HepG2 (cell line): Measurements from ENCODE around the gene FIBP. TPM values are rescaled to one million over a fixed set of nuclear protein-coding genes. Genes with fewer than 3 reads are reported as not detected.

Experiments
- KAT2B ChIP-seq: fragments of 150-350 bp; IDR thresholded peaks from 2 replicates; pipeline ENCODE4 v1.6.1; 2014; ENCODE audit warnings: low read depth, low read length, borderline replicate concordance
- KLF15 ChIP-seq: sonication (generic); formaldehyde crosslinking; IDR thresholded peaks from 2 replicates; pipeline ENCODE4 v1.8.1; 2023; ENCODE audit warnings: borderline replicate concordance, mild to moderate bottlenecking, inconsistent platforms, missing genetic modification reagents, mixed read lengths
- MAX ChIP-seq: IDR thresholded peaks from 2 replicates; pipeline ENCODE4 v1.6.1; 2012; ENCODE audit warnings: inconsistent platforms
- NFKBIZ ChIP-seq: IDR thresholded peaks from 2 replicates; pipeline ENCODE4 v1.6.1; 2018; ENCODE audit warnings: missing genetic modification reagents, missing compliant biosample characterization
- PHF21A ChIP-seq: sonication (generic); formaldehyde crosslinking; IDR thresholded peaks from 2 replicates; pipeline ENCODE4 v1.5.0; 2020; ENCODE audit warnings: mild to moderate bottlenecking, missing genetic modification reagents
- RBAK ChIP-seq: sonication (generic); formaldehyde crosslinking; IDR thresholded peaks from 2 replicates; pipeline ENCODE4 v1.5.1; 2020; ENCODE audit warnings: mild to moderate bottlenecking, missing genetic modification reagents
- RNF2 ChIP-seq: fragments of 450-650 bp; conservative IDR thresholded peaks from 2 replicates; pipeline ENCODE4 v1.6.1; 2016; ENCODE audit warnings: low read depth
- SAP130 ChIP-seq: IDR thresholded peaks from 2 replicates; pipeline ENCODE4 v1.6.1; 2016; ENCODE audit warnings: low read depth
- TBP ChIP-seq: sonication (generic); formaldehyde crosslinking; IDR thresholded peaks from 2 replicates; pipeline ENCODE4 v1.5.0; 2020; ENCODE audit warnings: missing genetic modification reagents
- ZBTB3 ChIP-seq: sonication (generic); formaldehyde crosslinking; IDR thresholded peaks from 2 replicates; pipeline ENCODE4 v1.4.0; 2020; ENCODE audit warnings: low read depth, mild to moderate bottlenecking, moderate library complexity, missing genetic modification reagents, borderline replicate concordance
- ZNF547 ChIP-seq: sonication (generic); formaldehyde crosslinking; IDR thresholded peaks from 2 replicates; pipeline ENCODE4 v1.5.1; 2020; ENCODE audit warnings: mild to moderate bottlenecking, missing genetic modification reagents
- ZNF577 ChIP-seq: sonication (generic); formaldehyde crosslinking; IDR thresholded peaks from 2 replicates; pipeline ENCODE4 v1.4.0; 2020; ENCODE audit warnings: mild to moderate bottlenecking, low read depth, missing genetic modification reagents, borderline replicate concordance
- ZNF605 ChIP-seq: sonication (generic); formaldehyde crosslinking; IDR thresholded peaks from 2 replicates; pipeline ENCODE4 v1.8.0; 2022; ENCODE audit warnings: mild to moderate bottlenecking, missing genetic modification reagents
- ZNF678 ChIP-seq: sonication (generic); formaldehyde crosslinking; IDR thresholded peaks from 2 replicates; pipeline ENCODE4 v1.4.0; 2020; ENCODE audit warnings: mild to moderate bottlenecking, missing genetic modification reagents
- polyA plus RNA-seq, 8 experiments: library from polyadenylated mRNA; depleted of rRNA in 3 of 8; stranded (reverse) in 7 of 8; unstranded in 1 of 8; fragments of >200 nt; fragmentation: Illumina TruSeq in 4 of 8; extraction: Trizol in 4 of 8; gene quantifications; 2 replicates each; pipeline versions ENCODE4 v1.2.1 to v1.2.3, GENCODE V29; 2011 to 2016; ENCODE audit warnings: low read depth in 4 of 8, missing spikeins in 1 of 8, mixed read lengths in 1 of 8; ENCODE audit not compliant: insufficient read depth in 1 of 8
- total RNA-seq, 5 experiments: library from RNA; depleted of rRNA; stranded (reverse); fragments of >200 nt; fragmentation: Illumina TruSeq; extraction: Trizol; gene quantifications; 2 replicates each; pipeline ENCODE4 v1.2.3, GENCODE V29; 2016; ENCODE audit warnings: low read depth in 1 of 5
- TF ChIP-seq, protein P1 (sequence below): sonication (generic); formaldehyde crosslinking; IDR thresholded peaks from 2 replicates; pipeline ENCODE4; 2020; ENCODE audit warnings: missing genetic modification reagents, mild to moderate bottlenecking, borderline replicate concordance
- TF ChIP-seq, protein P2 (sequence below): sonication (generic); formaldehyde crosslinking; IDR thresholded peaks from 2 replicates; pipeline ENCODE4 v1.8.1; 2023; ENCODE audit warnings: mild to moderate bottlenecking, missing genetic modification reagents, borderline replicate concordance
- TF ChIP-seq, protein P3 (sequence below): sonication (generic); formaldehyde crosslinking; conservative IDR thresholded peaks from 2 replicates; pipeline ENCODE4 v1.4.0; 2020; ENCODE audit warnings: missing genetic modification reagents

Gene FIBP
- total and polyA plus RNA-seq, 2 of the 13 experiments (the other 11 are each of a cell fraction or from before 2014, with no cell fraction given), result 42.9 to 62.1 TPM

DNA sequence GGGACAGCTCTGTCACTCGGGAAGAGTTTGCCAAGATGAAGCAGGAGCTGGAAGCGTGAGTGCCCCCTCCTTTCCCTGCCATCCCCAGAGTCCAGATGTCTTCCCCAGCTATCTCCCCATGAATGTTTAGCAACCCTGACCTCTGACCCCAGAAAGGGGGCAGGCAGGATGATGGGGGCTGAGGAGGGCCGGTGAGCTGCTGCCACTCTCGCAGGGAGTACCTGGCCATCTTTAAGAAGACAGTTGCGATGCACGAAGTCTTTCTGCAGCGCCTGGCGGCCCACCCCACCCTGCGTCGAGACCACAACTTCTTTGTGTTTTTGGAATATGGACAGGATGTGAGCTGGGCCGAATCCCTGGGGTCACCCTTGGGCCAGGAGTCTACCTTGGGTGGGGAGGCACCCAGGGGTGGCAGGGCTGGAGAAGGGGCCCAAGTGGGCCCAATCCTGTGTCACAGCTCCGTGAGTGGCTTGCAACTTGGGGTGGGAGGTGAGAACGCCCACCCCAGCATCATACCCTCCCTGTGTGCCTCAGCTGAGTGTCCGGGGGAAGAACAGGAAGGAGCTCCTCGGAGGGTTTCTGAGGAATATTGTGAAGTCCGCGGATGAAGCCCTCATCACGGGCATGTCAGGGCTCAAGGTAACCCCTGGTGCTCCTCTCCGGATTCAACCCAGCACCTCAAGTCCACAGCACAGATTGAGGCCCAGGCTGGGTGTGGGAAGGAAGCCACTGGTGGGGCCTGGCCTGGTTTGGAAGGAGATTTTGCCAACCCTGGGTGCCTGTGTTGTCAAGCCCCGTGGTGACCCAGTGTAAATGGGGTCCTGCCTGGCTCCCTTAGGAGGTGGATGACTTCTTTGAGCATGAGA, 37.8 kb downstream of the FIBP start (continued):
- TF ChIP-seq ZNF547 (CRISPR knock-in tag), result no peak
- no peak for TF ChIP-seq ZNF605 (CRISPR knock-in tag)
- no peak for TF ChIP-seq KLF15 (CRISPR knock-in tag)
- TF ChIP-seq RNF2, result no peak
- TF ChIP-seq KAT2B, result no peak
- TF ChIP-seq TBP (CRISPR knock-in tag), result no peak
- TF ChIP-seq MAX, result no peak
- TF ChIP-seq RBAK (CRISPR knock-in tag), result no peak
- TF ChIP-seq SAP130 (CRISPR knock-in tag), result no peak
- TF ChIP-seq, protein P1, sequence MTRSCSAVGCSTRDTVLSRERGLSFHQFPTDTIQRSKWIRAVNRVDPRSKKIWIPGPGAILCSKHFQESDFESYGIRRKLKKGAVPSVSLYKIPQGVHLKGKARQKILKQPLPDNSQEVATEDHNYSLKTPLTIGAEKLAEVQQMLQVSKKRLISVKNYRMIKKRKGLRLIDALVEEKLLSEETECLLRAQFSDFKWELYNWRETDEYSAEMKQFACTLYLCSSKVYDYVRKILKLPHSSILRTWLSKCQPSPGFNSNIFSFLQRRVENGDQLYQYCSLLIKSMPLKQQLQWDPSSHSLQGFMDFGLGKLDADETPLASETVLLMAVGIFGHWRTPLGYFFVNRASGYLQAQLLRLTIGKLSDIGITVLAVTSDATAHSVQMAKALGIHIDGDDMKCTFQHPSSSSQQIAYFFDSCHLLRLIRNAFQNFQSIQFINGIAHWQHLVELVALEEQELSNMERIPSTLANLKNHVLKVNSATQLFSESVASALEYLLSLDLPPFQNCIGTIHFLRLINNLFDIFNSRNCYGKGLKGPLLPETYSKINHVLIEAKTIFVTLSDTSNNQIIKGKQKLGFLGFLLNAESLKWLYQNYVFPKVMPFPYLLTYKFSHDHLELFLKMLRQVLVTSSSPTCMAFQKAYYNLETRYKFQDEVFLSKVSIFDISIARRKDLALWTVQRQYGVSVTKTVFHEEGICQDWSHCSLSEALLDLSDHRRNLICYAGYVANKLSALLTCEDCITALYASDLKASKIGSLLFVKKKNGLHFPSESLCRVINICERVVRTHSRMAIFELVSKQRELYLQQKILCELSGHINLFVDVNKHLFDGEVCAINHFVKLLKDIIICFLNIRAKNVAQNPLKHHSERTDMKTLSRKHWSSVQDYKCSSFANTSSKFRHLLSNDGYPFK (CRISPR knock-in tag), result no peak
- TF ChIP-seq ZNF678 (CRISPR knock-in tag), result no peak
- no peak for TF ChIP-seq NFKBIZ (CRISPR knock-in tag)
- TF ChIP-seq ZNF577 (CRISPR knock-in tag), result no peak
- no peak for TF ChIP-seq ZBTB3 (CRISPR knock-in tag)
- TF ChIP-seq, protein P2, sequence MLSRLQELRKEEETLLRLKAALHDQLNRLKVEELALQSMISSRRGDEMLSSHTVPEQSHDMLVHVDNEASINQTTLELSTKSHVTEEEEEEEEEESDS (CRISPR knock-in tag), result no peak
- TF ChIP-seq, protein P3, sequence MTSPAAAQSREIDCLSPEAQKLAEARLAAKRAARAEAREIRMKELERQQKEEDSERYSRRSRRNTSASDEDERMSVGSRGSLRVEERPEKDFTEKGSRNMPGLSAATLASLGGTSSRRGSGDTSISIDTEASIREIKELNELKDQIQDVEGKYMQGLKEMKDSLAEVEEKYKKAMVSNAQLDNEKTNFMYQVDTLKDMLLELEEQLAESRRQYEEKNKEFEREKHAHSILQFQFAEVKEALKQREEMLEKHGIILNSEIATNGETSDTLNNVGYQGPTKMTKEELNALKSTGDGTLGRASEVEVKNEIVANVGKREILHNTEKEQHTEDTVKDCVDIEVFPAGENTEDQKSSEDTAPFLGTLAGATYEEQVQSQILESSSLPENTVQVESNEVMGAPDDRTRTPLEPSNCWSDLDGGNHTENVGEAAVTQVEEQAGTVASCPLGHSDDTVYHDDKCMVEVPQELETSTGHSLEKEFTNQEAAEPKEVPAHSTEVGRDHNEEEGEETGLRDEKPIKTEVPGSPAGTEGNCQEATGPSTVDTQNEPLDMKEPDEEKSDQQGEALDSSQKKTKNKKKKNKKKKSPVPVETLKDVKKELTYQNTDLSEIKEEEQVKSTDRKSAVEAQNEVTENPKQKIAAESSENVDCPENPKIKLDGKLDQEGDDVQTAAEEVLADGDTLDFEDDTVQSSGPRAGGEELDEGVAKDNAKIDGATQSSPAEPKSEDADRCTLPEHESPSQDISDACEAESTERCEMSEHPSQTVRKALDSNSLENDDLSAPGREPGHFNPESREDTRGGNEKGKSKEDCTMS, result no peak
- TF ChIP-seq PHF21A, result no peak
